Measurements from ENCODE around the gene ZNF516.
A peak's percentile ranks its signal among the peaks of the same experiment; 100 is the strongest.

Gene ZNF516

GRCh38 chr18:76361219-76361618 lies 133.8 kb downstream of the ZNF516 start:
- no peak for DNase-seq

DNA sequence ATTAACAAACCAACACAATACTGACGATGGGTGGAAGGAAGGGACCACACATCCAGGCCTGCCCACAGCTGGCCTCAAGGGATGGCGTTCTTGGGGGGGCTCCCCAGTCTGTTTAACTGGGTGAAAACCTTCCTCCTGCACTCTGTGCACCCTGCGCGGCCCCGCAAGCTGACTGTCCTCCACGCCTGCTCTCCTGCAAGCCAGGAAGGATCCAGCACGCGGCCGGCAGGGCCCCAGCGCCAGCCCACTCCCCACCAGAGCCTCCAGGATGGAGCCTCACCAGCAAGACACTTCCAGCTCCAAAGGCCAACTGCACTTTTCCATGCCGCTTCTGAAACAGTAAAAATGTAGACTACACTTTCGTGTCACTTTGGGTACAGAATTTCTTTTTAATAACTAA lies 135.1 kb downstream of the ZNF516 start:
- no peak for DNase-seq

GRCh38 chr18:76358774-76359173 lies 136.3 kb downstream of the ZNF516 start:
- DNase-seq, result no peak

- no peak for DNase-seq
These were observed 137.3 kb downstream of the ZNF516 start for GRCh38 chr18:76357585-76358260.

- DNase-seq, result no peak
These were observed 137.9 kb downstream of the ZNF516 start for GRCh38 chr18:76357174-76357573.

DNA sequence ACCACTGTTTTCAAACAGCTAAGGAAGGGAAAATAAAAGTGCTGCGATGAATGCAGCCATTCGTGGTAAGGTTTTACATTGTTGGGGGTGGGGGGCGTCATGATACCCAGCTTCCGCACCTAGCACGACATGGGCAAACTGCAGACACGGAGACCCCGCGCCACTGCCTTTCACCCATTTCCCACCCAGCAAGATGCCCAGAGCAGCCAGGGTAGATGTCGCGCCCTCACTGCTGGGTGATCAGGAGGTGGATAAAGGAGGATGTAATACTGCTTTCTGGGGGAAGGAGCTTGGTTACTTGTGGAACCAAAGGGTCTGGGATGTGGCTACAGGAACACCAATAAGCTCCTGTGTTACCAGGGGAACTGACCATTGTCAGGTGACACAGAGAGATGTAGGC lies 138.4 kb downstream of the ZNF516 start:
- DNase-seq, result no peak

- no peak for DNase-seq
These were observed 140.7 kb downstream of the ZNF516 start for GRCh38 chr18:76354348-76354747.

DNA sequence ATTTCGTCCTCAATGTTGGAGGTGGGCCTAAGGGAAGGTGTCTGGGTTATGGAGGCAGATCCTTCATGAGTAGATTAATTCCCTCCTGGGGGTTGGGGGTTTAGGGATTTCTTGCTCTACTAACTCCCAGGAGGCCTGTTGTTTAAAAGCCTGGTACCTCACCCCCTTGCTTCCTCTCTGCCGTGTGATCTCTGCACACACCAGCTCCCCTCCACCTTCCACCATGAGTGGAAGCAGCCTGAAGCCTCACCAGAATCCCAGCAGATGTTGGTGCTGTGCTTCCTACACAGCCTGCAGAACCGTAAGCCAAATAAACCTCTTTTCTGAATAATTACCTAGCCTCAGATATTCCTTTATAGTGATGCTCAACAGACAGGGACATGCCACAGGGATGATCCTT lies 141.5 kb downstream of the ZNF516 start:
- no peak for DNase-seq

- DNase-seq, result no peak
These were observed 142.0 kb downstream of the ZNF516 start for GRCh38 chr18:76353046-76353445.

DNA sequence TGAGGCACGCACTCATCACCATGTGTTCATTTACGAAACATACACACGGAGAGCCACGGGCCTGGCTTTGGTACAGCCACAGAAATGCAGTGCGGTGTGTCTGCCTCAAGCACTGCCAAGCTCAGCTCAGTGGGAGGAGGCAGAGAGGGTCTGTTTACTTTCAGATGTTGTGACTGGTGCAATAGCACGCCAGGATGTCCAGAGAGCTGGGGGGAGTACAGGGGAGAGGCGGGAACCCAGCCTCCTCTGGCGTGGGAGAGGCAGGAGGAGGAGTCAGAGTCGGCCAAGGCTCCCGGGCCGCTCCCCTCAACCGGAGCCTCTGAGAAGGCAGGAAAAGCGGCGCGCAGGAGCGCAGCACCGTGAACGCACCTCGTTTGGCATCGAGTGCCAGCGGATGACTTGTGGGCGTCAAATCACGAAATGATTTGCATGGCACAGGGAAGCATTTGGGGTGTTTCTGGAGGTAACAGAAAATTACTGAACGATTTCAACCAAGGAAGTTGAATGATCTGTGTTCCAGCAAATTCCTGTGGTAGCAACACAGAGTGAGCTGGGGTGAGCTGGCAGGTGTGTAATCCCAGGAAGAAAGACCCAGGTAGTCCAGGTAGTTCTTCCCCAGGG lies 143.0 kb downstream of the ZNF516 start:
- no peak for DNase-seq

GRCh38 chr18:76350134-76351025 lies 144.7 kb downstream of the ZNF516 start:
- DNase-seq, result no peak

GRCh38 chr18:76349067-76349715 lies 145.9 kb downstream of the ZNF516 start:
- DNase-seq, result peak; percentile 79 to 83

DNA sequence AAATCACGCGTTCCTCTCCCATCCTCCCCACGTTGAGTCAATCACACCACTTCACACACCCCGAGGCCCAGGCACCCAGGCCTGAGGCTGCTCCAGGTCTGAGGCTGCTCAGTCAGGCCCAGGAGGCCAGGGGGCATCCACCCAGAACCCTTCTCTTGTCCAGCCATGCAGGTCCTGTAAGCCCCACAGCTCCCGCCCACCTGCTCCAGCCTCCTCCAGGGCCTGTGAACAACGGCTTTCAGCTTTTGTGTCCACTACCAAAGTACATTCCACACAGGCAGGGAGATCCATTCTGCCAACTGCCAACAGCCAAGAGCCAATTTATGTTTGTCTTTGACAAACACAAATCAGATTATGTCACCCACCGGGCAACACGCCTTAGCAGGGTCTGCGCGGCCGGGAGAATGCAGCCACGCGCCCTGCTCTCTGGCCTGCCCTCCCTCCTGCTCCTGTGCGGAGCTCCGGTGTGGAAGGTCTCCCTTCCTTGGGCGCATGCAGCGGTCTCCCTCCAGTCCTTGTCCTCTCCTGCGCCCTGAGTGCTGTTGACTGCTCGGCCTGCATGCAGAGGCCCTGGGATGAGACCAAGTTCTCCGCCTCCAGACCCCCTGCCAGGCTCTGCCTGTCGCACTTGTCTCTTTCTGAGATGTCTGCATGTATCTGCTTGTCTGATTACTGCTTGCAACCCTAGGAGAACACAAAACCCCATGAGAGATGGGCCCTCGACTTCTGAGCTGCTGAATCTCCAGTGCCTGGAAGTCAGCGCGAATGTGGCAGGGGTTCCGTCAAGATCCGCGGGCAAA lies 146.6 kb downstream of the ZNF516 start:
- DNase-seq, result peak in 1 of 2 experiments; percentile 31

DNA sequence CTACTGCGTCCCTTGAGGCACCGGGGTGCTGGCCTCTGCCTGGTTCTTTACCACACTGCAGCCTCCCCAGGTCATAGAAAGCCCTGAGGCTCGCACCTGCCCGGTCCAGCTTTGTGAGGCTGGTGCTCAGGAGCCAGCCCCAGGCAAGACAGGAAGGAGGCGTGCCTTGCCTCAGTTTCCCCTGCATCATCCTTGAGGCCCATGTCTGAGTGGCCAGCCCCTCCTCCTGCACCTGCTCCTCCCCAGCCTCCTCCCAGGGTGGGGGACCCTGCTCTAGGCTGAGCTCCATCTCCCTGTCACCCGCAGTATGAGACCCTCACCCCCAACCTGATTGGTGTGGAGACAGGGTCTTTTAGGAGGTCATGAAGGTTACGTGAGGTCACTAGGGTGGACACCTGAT lies 147.7 kb downstream of the ZNF516 start:
- DNase-seq, result no peak

GRCh38 chr18:76346490-76347130 lies 148.4 kb downstream of the ZNF516 start:
- no peak for DNase-seq

DNA sequence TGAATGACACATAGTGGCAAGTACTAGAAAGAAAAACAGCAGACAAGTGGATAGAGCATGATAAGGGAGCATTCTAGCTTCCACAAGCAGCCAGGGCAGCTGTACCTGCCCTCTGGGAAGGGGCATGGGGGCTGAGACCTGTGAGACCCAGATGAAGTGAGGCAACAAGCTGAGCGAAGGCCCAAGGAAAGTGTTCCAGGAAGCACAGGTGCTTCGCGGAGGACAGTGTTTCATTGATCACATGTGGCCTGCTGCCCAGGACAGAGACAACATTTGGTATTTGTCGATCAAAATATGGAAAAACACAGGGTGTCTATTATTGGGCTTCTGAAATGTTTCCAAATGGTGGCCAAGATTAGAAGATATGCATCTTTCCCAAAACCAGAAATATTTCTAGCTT lies 149.1 kb downstream of the ZNF516 start:
- DNase-seq, result no peak

GRCh38 chr18:76343938-76344569 lies 151.0 kb downstream of the ZNF516 start:
- no peak for DNase-seq

DNA sequence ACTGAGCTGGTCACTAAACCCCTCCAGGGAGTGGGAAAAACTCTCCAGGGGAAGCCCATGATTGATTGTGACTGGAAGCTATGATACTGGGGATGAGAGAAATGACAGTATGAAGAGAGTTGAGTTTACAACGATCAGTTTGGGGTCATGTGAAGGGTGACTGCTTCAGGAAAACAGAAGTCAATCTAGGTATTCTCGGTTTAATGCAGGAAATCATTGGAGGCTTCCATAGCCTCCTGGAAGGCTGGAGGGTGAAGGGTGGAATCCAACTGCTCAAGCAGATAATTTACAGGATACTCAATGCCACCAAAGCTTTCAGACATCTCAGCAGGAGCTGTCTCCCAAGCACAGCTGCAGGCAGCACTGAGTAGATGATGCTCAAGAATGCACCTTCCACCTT lies 154.6 kb downstream of the ZNF516 start:
- no peak for DNase-seq

DNA sequence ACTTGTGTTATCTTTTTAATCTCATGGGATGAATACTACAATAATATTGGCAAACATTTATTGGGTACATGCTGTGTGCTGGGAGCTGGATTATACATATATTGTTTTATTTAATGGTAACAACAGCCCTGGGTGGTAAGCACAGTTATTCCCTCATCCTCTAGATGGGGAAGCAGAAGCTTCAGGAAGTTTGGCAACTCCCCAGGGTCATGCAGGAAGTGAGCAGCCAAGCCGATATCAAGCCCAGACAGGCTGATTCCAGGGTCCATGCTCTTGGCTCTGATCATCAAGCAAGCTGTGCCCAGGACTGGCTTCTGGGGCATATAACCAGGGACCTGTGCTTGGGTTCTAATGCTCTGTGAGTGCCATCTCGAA lies 155.8 kb downstream of the ZNF516 start:
- no peak for DNase-seq

DNA sequence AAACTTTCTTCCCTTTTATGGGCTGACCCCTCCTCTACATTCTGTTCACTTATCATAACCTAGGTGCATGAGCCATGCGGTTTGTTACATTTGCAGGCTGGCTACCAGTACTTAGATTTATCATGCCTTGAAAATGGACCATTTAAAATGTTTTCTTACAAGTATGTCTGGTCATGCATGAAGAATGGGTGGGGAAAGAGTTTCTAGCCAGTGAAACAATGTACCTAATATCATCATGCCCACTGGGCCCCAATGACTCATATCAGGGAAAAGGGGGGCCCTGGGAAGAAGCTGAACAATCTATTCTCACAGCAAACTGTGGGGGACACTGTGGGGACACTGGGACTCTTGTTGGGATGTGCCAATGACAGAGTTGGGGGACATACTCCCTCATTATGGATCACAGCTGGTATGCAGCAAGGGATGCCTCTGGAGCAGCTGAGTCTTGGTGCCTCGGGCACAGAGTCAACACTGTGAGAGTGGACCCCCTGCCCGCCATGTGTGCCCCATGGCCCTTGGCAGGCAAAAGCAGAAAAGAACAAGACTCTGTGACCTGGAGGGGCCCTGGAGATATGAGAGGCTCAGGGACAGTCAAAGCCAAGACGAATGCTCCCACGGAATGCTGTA lies 156.3 kb downstream of the ZNF516 start:
- no peak for DNase-seq

DNA sequence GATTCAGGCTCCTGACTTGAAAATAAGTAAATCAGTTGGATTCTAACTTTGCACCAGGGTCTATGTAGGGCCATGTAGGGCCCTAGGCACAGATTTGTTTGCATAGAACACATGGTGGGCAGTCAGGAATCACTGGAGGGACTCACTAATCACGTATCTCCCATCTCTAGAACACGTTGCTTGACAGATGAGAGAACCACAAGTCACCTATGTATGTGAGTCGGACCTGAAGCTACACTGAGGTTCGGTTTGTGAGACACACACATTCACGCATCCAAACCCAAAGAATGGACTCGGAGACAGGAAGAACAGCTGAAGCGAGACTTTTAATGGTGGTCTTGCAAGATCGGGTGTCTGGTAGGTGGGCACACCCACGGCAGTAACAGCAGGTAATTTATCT lies 157.0 kb downstream of the ZNF516 start:
- DNase-seq, result no peak

Data from activated T-cell treated with anti-CD3 and anti-CD28 coated beads, Interleukin-2, amount 50 U/mL, for 48 hours (primary cell).